SK-N-MC (cell line): ENCODE measurements around the gene CHMP2B.

Experiments used
- EZH2 ChIP-seq: fragments of 200-600 bp; sonication (generic); IDR thresholded peaks from one replicate; pipeline ENCODE4 v1.6.1; 2017; ENCODE audit warnings: antibody characterized with exemption
- POLR2AphosphoS5 ChIP-seq: IDR thresholded peaks from 2 replicates; pipeline ENCODE4 v1.6.1; 2012; ENCODE audit warnings: mild to moderate bottlenecking, low read depth, low read length, borderline replicate concordance

- TF ChIP-seq POLR2AphosphoS5: no peak
- no peak for TF ChIP-seq EZH2
Measured at GRCh38 chr3:87246662-87247429, 19.7 kb downstream of the CHMP2B start.
